Transverse colon (tissue), 4 donors: ENCODE data around the gene SORT1. TPM values are rescaled to one million over a fixed set of nuclear protein-coding genes. Genes with fewer than 3 reads are reported as not detected.
"Not testable (repeated sequence)": the region's sequence is repeated elsewhere in the genome, so short reads cannot be mapped to it uniquely, and the experiment has no call there.

ENCODE experiments used
- DNase-seq: peaks from one replicate; pipeline ENCODE4 v3.0.0-alpha.2; 2019
- H3K27ac ChIP-seq, 4 donors: fragments of 200-600 bp; sonication (generic); 2 replicates each; pipeline ENCODE4 v1.5.1; 2016 to 2018; ENCODE audit warnings: inconsistent platforms in 4 of 4
- H3K27me3 ChIP-seq: fragments of 200-600 bp; sonication (generic); 2 replicates; pipeline ENCODE4 v1.5.1; 2017; ENCODE audit warnings: inconsistent platforms
- H3K36me3 ChIP-seq, 4 donors: fragments of 200-600 bp; sonication (generic); 2 replicates each; pipeline ENCODE4 v1.5.1; 2017 to 2019; ENCODE audit warnings: inconsistent platforms in 4 of 4
- H3K4me1 ChIP-seq, 4 donors: fragments of 200-600 bp; sonication (generic); 2 replicates each; pipeline ENCODE4 v1.5.1; 2017 to 2020; ENCODE audit warnings: inconsistent platforms in 4 of 4
- H3K4me3 ChIP-seq, 4 donors: fragments of 200-600 bp; sonication (generic); 1 replicate in 1 of 4; 2 replicates in 3 of 4; pipeline versions ENCODE4 v1.5.1 to v1.6.1; 2017 to 2019; ENCODE audit warnings: inconsistent platforms in 4 of 4
- H3K9me3 ChIP-seq, 2 donors: fragments of 200-600 bp; sonication (generic); 2 replicates each; pipeline ENCODE4 v1.5.1; 2017 to 2019; ENCODE audit warnings: inconsistent platforms in 2 of 2
- EP300 ChIP-seq: sonication (generic); formaldehyde crosslinking; IDR thresholded peaks from one replicate; pipeline ENCODE4 v1.6.1; 2017; ENCODE audit warnings: antibody characterized with exemption, low read depth
- POLR2A ChIP-seq: fragments of 450-650 bp; IDR thresholded peaks from one replicate; pipeline ENCODE4 v1.6.1; 2016; ENCODE audit warnings: antibody characterized with exemption, mild to moderate bottlenecking, moderate library complexity
- POLR2AphosphoS5 ChIP-seq, 3 donors: sonication (generic); formaldehyde crosslinking; IDR thresholded peaks; one replicate each; pipeline ENCODE4 v1.6.1; 2016; ENCODE audit warnings: antibody characterized with exemption in 3 of 3
- WGBS, 2 donors: methylation state at CpG; one replicate each; pipeline ENCODE4 v1.1.5; 2018; ENCODE audit warnings: low coverage in 1 of 2; 5-methylcytosine and 5-hydroxymethylcytosine counted together
- in situ Hi-C, 4 donors: fragments of 200-750 bp; cut with MboI; loops; one replicate each; pipeline versions ENCODE4 v1.15.0 to v1.15.1; 2017; ENCODE audit warnings: low sequenced_read_pairs in 3 of 4, low pct_ligation_motif_present in 1 of 4, low pct_unique_long_range_greater_than_20kb in 1 of 4
- intact Hi-C: fragments of 100-400 bp; cut with DNase I; formaldehyde crosslinking; loops from one replicate; pipeline ENCODE4 v1.15.1; 2023; ENCODE audit warnings: low total_unique reads
- total RNA-seq, 4 donors: library from RNA; depleted of rRNA; stranded (reverse); fragments of >200 nt; gene quantifications; one replicate each; pipeline ENCODE4 v1.1.0, GENCODE V29; 2016
- TF ChIP-seq, protein P1 (sequence below), 5 experiments: fragments of 200-600 bp in 3 of 5; fragments of 450-650 bp in 2 of 5; sonication (generic) in 3 of 5; IDR thresholded peaks; 1 replicate in 2 of 5; 2 replicates in 3 of 5; pipeline ENCODE4 v1.5.1; 2016 to 2017; ENCODE audit warnings: antibody characterized with exemption in 5 of 5, inconsistent platforms in 3 of 5, mild to moderate bottlenecking in 2 of 5, moderate library complexity in 1 of 5

Gene SORT1
- total RNA-seq, 4 donors from 2014 or later: 53.5 to 79.3 (median 66.2) TPM

DNA sequence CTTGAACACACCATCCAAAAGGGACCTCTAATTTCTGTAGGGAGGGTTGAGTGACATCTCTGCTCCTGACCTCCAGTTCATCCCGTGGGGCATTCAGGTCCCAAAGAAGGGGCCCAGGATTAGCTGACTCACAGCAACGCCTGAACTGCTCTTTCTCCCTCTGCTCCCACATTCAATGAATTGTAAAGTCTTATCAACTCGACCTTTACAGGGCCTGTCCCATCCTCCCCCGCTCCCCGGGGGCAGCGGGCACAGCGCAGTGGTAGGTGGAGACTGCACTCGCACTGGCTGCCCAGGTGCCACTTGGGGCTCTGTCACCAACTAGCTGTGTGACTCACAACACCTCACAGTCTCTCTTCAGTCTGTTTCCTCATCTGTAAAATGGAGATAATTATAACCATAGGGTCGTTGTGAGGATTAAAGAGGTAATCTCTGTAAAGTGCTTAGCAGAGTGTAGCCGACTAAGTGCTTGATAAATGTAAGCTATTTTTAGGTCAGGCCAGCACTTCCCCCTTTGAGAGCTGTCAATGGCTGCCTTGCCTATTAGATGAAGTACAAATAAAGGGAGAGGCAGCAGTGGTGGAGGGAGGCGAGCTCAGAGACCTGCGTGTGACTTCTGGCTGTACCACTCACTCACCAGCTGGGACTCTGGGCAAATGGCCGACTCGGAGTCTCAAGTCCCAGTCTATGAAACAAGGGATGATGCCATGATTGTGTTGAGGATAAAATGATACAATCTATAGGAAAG, 90.3 kb downstream of the SORT1 start:
- intact Hi-C loops (no loop called here), in situ Hi-C loops (no loop called here)
- Histone ChIP-seq H3K9me3 (no peaks in the 10 kb centered on the region), H3K27me3 (no peaks in the 10 kb centered on the region), H3K27ac (no peak overlapping the region), H3K4me3 (no peak overlapping the region), H3K36me3 (peaks cover 0 to 4% (median 0%) of the 10 kb centered on the region in 4 donors), H3K4me1 (peaks cover 0 to 3% (median 0%) of the 10 kb centered on the region in 4 donors)
- no peak for TF ChIP-seq EP300
- no peak for TF ChIP-seq POLR2AphosphoS5 (IDR thresholded peaks at IDR 0.05)
- TF ChIP-seq, protein P1, sequence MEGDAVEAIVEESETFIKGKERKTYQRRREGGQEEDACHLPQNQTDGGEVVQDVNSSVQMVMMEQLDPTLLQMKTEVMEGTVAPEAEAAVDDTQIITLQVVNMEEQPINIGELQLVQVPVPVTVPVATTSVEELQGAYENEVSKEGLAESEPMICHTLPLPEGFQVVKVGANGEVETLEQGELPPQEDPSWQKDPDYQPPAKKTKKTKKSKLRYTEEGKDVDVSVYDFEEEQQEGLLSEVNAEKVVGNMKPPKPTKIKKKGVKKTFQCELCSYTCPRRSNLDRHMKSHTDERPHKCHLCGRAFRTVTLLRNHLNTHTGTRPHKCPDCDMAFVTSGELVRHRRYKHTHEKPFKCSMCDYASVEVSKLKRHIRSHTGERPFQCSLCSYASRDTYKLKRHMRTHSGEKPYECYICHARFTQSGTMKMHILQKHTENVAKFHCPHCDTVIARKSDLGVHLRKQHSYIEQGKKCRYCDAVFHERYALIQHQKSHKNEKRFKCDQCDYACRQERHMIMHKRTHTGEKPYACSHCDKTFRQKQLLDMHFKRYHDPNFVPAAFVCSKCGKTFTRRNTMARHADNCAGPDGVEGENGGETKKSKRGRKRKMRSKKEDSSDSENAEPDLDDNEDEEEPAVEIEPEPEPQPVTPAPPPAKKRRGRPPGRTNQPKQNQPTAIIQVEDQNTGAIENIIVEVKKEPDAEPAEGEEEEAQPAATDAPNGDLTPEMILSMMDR (IDR thresholded peaks at IDR 0.05): no peak
- TF ChIP-seq POLR2A: no peak
- WGBS, 2 donors: 61% methylated on average over 14 of the region's 14 CpGs; no CpG with 5 or more reads in 1 of the 2 donors
- no peak for DNase-seq

DNA sequence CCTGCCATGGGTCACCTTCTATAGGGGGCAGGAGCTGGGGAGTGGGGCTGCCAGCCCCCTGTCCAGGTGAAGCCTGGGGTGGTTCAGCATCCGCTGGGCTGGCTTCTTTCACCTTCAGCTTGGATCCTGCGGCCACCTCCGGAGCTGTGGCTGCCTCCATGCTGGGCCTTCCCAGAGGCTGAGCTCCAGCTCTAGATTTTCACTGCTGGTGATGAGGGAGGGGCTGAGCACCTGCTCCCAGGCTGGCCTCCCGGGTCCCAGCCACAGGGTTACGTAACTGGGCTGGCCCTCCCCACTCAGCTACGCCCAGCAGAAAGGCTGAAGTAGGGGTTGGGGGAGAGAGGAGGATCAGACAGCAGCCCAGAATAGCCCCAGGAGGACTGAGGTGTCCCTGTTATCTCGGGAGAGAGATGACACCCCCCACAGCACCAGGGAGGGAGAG, 90.9 kb downstream of the SORT1 start, which contains the start of gene MYBPHL:
Gene MYBPHL (minus strand): TSS at position 180 of the 442 bp plus-strand sequence. CDS start 20 bp downstream, at position 160.
- 73% methylated on average over 7 of the region's 7 CpGs; no CpG with 5 or more reads in 1 of the 2 donors for WGBS, 2 donors
- TF ChIP-seq, protein P1 (IDR thresholded peaks at IDR 0.05): no peak
- TF ChIP-seq POLR2AphosphoS5 (IDR thresholded peaks at IDR 0.05) (no peak), POLR2A (no peak), EP300 (no peak)
- no peak within 1 kb of the TSS for H3K27ac ChIP-seq
- no peak within 1 kb of the TSS for H3K4me3 ChIP-seq
- H3K36me3 ChIP-seq: peaks cover 0 to 4% (median 0%) of the 10 kb centered on the region in 4 donors
- no peaks in the 10 kb centered on the region for H3K9me3 ChIP-seq
- in situ Hi-C loops: no loop called here
- DNase-seq: no peak
- intact Hi-C loops: no loop called here
- peaks cover 0 to 3% (median 0%) of the 10 kb centered on the region in 4 donors for H3K4me1 ChIP-seq
- H3K27me3 ChIP-seq: no peaks in the 10 kb centered on the region

DNA sequence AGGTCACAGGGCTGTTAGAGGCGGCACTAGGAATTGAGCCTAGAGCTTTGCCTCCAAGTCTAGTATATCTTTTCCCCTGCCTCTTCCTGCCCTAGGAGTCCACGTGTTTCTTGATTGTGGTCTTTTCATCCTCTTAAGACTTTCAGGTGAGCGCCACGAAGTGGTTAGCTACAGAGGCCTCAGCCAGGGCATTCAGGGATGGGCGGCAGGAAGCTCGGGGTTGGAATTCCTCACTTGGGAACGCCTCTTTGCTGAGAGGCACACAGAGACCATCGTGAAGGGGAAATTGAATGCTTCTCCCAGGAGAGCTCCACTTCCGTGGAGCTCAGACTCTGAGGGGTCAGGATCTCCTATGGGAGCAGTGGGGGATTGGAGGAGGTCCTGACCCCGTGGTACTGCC, 91.7 kb downstream of the SORT1 start:
- DNase-seq, H3K4me1 ChIP-seq, in situ Hi-C loops, H3K36me3 ChIP-seq, H3K9me3 ChIP-seq, H3K27me3 ChIP-seq, H3K27ac ChIP-seq, H3K4me3 ChIP-seq, intact Hi-C loops: not testable (repeated sequence)
- 53 to 70% methylated on average over 8 to 10 of the region's 10 CpGs for WGBS, 2 donors

DNA sequence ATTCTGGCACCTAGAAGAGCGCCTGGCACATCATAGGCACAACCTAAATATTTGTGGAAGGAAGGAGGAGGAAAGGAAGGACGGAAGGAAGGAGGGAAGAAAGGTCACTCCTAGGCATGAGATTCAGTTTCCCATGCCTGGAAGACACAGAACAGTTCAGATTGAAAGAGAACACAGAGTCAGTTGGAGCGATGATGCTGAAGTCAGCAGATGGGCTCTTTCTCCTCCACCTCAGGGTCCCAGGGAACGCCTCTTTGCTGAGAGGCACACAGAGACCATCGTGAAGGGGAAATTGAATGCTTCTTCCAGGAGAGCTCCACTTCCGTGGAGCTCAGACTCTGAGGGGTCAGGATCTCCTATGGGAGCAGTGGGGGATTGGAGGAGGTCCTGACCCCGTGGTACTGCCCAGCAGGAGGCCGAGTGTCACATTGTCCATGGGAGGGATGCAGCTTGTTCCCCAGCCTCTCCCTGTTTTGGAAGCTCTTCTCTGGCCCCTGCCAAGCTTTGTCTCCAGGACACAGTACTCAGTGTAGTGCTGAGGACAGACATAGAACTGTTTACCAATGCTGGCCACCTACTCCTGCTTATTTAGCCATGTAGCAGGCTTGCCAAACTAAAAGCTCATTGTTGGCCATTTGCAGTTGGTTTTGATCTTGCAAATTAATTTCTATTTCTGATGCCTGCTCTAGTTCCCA, 93.3 kb downstream of the SORT1 start:
- in situ Hi-C loops: no loop called here
- Histone ChIP-seq H3K27ac (no peak overlapping the region), H3K4me1 (peaks cover 0 to 3% (median 0%) of the 10 kb centered on the region in 4 donors), H3K27me3 (no peaks in the 10 kb centered on the region), H3K9me3 (no peaks in the 10 kb centered on the region), H3K4me3 (no peak overlapping the region), H3K36me3 (no peaks in the 10 kb centered on the region)
- no peak for DNase-seq
- TF ChIP-seq, protein P1 (IDR thresholded peaks at IDR 0.05): no peak
- TF ChIP-seq POLR2A (no peak), EP300 (no peak), POLR2AphosphoS5 (IDR thresholded peaks at IDR 0.05) (no peak)
- intact Hi-C loops: no loop called here
- 69 to 79% methylated on average over 3 to 8 of the region's 8 CpGs for WGBS, 2 donors
